Breast epithelium (tissue), 4 donors: ENCODE results near the gene MTURN. TPM values are rescaled to one million over a fixed set of nuclear protein-coding genes. Genes with fewer than 3 reads are reported as not detected.

Experiments used
- DNase-seq, 2 donors: peaks; one replicate each; pipeline ENCODE4 v3.0.0-alpha.2; 2019; ENCODE audit warnings: low spot score in 2 of 2
- H3K27ac ChIP-seq, 2 donors: fragments of 200-600 bp; sonication (generic) in 1 of 2; one replicate each; pipeline ENCODE4 v1.5.1; 2016 to 2019; ENCODE audit warnings: mild to moderate bottlenecking in 1 of 2
- H3K27me3 ChIP-seq, 2 donors: fragments of 200-600 bp; sonication (generic) in 1 of 2; one replicate each; pipeline versions ENCODE4 v1.5.1 to v1.6.0; 2017 to 2019; ENCODE audit warnings: control low read depth in 1 of 2, mild to moderate bottlenecking in 1 of 2
- H3K36me3 ChIP-seq: fragments of 200-600 bp; one replicate; pipeline ENCODE4 v1.5.1; 2019
- H3K4me1 ChIP-seq, 2 donors: fragments of 200-600 bp; sonication (generic); one replicate each; pipeline ENCODE4 v1.5.1; 2016 to 2019; ENCODE audit warnings: control low read depth in 1 of 2
- H3K4me3 ChIP-seq, 3 donors: fragments of 200-600 bp; sonication (generic); 1 replicate in 2 of 3; 2 replicates in 1 of 3; pipeline ENCODE4 v1.5.1; 2016 to 2019; ENCODE audit warnings: mild to moderate bottlenecking in 3 of 3, moderate library complexity in 2 of 3
- H3K9me3 ChIP-seq, 2 donors: fragments of 200-600 bp; sonication (generic) in 1 of 2; one replicate each; pipeline ENCODE4 v1.5.1; 2016 to 2019; ENCODE audit warnings: control low read depth in 1 of 2
- POLR2A ChIP-seq: fragments of 450-650 bp; IDR thresholded peaks from one replicate; pipeline ENCODE4 v1.6.1; 2016; ENCODE audit warnings: antibody characterized with exemption, mild to moderate bottlenecking, moderate library complexity
- POLR2AphosphoS5 ChIP-seq, 3 donors: sonication (generic); formaldehyde crosslinking; IDR thresholded peaks; one replicate each; pipeline ENCODE4 v1.6.1; 2017; ENCODE audit warnings: antibody characterized with exemption in 3 of 3
- intact Hi-C: fragments of 100-400 bp; cut with DNase I; formaldehyde crosslinking; loops from one replicate; pipeline ENCODE4 v1.15.1; 2023; ENCODE audit warnings: low total_unique reads
- total RNA-seq, 3 donors: library from RNA; depleted of rRNA; stranded (reverse); fragments of >200 nt; gene quantifications; one replicate each; pipeline ENCODE4 v1.1.0, GENCODE V29; 2016
- TF ChIP-seq, protein P1 (sequence below), 3 donors: fragments of 450-650 bp; IDR thresholded peaks; one replicate each; pipeline ENCODE4 v1.5.1; 2016 to 2017; ENCODE audit warnings: antibody characterized with exemption in 3 of 3, mild to moderate bottlenecking in 3 of 3, moderate library complexity in 3 of 3

The MTURN gene
- total RNA-seq, result 100 to 1,000 TPM in 1 of 3 donors, 10 to 100 TPM in 2; 56.0 to 199 (median 62.5) TPM

DNA sequence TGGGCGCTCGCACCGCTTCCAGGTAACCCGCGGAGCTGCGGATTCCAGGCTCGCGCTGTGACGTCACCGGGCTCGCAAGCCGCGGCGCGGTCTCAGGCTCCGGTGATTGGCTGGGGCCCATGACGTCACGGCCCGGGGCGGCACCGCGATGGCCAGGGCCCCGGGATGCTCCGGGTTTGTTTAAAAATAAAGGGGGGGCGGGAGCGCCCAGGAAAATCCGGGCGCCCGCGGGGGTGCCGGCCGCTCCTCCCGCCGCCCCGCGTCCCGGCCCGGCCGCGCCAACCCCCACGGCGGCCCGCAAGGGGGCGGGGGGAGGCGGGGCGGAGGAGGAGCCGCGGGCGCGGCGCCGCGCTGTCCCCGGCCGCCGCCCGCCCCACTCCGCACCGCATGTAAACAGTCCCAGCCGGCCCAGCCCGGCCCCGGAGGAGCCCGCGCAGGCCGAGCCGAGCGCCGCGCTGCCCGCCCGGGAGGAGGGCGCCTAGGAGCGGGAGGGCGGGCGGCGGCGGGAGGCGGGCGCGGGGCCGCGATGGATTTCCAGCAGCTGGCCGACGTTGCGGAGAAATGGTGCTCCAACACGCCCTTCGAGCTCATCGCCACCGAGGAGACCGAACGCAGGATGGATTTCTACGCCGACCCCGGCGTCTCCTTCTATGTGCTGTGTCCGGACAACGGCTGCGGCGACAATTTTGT, at the start of gene MTURN:
MTURN (plus strand) TSS at position 376 of the 690 bp plus-strand sequence; CDS start at position 527, 151 bp downstream.
- TF ChIP-seq POLR2AphosphoS5 (IDR thresholded peaks at IDR 0.05) (peak in 1 of 3 donors; percentile 8), POLR2A (no peak)
- TF ChIP-seq, protein P1, sequence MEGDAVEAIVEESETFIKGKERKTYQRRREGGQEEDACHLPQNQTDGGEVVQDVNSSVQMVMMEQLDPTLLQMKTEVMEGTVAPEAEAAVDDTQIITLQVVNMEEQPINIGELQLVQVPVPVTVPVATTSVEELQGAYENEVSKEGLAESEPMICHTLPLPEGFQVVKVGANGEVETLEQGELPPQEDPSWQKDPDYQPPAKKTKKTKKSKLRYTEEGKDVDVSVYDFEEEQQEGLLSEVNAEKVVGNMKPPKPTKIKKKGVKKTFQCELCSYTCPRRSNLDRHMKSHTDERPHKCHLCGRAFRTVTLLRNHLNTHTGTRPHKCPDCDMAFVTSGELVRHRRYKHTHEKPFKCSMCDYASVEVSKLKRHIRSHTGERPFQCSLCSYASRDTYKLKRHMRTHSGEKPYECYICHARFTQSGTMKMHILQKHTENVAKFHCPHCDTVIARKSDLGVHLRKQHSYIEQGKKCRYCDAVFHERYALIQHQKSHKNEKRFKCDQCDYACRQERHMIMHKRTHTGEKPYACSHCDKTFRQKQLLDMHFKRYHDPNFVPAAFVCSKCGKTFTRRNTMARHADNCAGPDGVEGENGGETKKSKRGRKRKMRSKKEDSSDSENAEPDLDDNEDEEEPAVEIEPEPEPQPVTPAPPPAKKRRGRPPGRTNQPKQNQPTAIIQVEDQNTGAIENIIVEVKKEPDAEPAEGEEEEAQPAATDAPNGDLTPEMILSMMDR (IDR thresholded peaks at IDR 0.05), result peak in 1 of 3 donors; percentile 22
- Histone ChIP-seq H3K27ac (peak within 1 kb of the TSS; percentile 92 to 94), H3K9me3 (no peaks in the 10 kb centered on the region), H3K4me1 (no peaks in the 10 kb centered on the region), H3K36me3 (no peaks in the 10 kb centered on the region), H3K27me3 (no peaks in the 10 kb centered on the region), H3K4me3 (peak within 1 kb of the TSS; percentile 85 to 99 (median 91))
- intact Hi-C loops, result no loop called here
- DNase-seq, result peak; percentile 84 to 87

DNA sequence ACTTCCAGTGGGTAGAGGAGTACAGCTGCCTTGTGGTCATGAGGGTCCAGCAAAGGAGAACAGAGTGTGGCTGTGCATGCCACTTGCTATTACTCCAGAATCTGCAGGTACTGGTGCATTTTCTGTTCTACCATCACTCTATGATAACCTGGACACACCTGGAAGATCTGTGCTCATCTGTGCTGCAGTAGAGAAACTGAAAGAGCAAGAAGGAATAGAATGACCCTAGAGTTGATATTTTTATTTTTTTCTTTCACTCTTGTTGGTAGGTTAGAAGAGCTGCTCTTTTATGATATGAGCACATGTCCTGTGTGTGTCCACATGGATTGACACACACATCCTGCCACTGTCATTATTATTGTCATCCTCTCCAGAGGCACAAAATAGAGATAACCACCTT, 48.3 kb upstream of the MTURN start:
- H3K27ac ChIP-seq, result no peak overlapping the region

GRCh38 chr7:30087371-30087770, 47.4 kb upstream of the MTURN start:
- no peaks in the 10 kb centered on the region for H3K36me3 ChIP-seq
- H3K27me3 ChIP-seq, result no peaks in the 10 kb centered on the region
- intact Hi-C loops, result no loop called here
- TF ChIP-seq POLR2AphosphoS5 (IDR thresholded peaks at IDR 0.05) (no peak), POLR2A (no peak)
- TF ChIP-seq, protein P1 (IDR thresholded peaks at IDR 0.05), result no peak
- DNase-seq, result no peak
- no peaks in the 10 kb centered on the region for H3K9me3 ChIP-seq
- H3K27ac ChIP-seq, result no peak overlapping the region
- no peak overlapping the region for H3K4me3 ChIP-seq
- H3K4me1 ChIP-seq, result no peaks in the 10 kb centered on the region

More for the DNA sequence above, 48.3 kb upstream of the MTURN start:
- TF ChIP-seq, protein P1 (IDR thresholded peaks at IDR 0.05), result no peak
- TF ChIP-seq POLR2AphosphoS5 (IDR thresholded peaks at IDR 0.05) (no peak), POLR2A (no peak)
- Histone ChIP-seq H3K27me3 (no peaks in the 10 kb centered on the region), H3K36me3 (no peaks in the 10 kb centered on the region), H3K4me1 (no peaks in the 10 kb centered on the region), H3K4me3 (no peak overlapping the region), H3K9me3 (no peaks in the 10 kb centered on the region)
- intact Hi-C loops, result no loop called here
- no peak for DNase-seq

- Histone ChIP-seq H3K27ac (no peak overlapping the region), H3K4me1 (no peaks in the 10 kb centered on the region), H3K36me3 (no peaks in the 10 kb centered on the region), H3K4me3 (no peak overlapping the region), H3K9me3 (no peaks in the 10 kb centered on the region), H3K27me3 (no peaks in the 10 kb centered on the region)
- intact Hi-C loops, result no loop called here
- DNase-seq, result no peak
- TF ChIP-seq POLR2A (no peak), POLR2AphosphoS5 (IDR thresholded peaks at IDR 0.05) (no peak)
- TF ChIP-seq, protein P1 (IDR thresholded peaks at IDR 0.05), result no peak
Observed at GRCh38 chr7:30088362-30088761, 46.4 kb upstream of the MTURN start.

DNA sequence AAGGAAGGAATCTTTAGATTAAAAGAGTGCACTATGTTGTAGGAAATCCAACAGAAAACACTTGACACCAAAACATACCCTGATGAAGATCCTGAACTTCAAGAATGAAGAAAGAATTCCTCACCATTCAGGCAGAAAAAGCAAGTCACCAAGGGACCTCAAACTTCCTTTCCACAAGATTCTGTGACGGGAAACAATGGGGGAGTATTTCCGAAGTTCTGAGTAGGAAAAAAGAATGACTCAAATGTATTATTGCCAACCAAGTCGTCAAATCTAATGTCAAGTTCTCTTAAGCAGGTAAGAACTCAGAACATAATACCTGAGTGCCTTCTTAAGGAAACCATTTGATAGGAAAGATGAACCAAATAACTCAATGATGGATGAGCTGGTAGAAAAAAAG, 44.7 kb upstream of the MTURN start:
- TF ChIP-seq POLR2A, result no peak
- no peak for TF ChIP-seq POLR2AphosphoS5 (IDR thresholded peaks at IDR 0.05)
- TF ChIP-seq, protein P1 (IDR thresholded peaks at IDR 0.05), result no peak
- Histone ChIP-seq H3K27me3 (no peaks in the 10 kb centered on the region), H3K4me3 (no peak overlapping the region), H3K9me3 (no peaks in the 10 kb centered on the region), H3K27ac (no peak overlapping the region), H3K4me1 (no peaks in the 10 kb centered on the region), H3K36me3 (no peaks in the 10 kb centered on the region)
- no peak for DNase-seq
- intact Hi-C loops, result no loop called here
